Activated B cell treated with CpG ODN at 0.5 μM for 24 hours (primary cell): ENCODE data around the gene CSNK1G2. TPM values are rescaled to one million over a fixed set of nuclear protein-coding genes. Genes with fewer than 3 reads are reported as not detected.
A peak's percentile ranks its signal among the peaks of the same experiment; 100 is the strongest.

Experiments
- ATAC-seq: fragments of 200-7000 bp; cut with Tn5 transposase; one replicate; pipeline ENCODE4 v1.10.0; 2021; ENCODE audit warnings: low read depth, mild to moderate bottlenecking, moderate library complexity
- CTCF ChIA-PET: fragments of 350-600 bp; sonication (Branson Sonifier 250); formaldehyde crosslinking; loops from one replicate; lab custom pipeline; 2021; ENCODE audit warnings: antibody characterized with exemption; lab: Charles Lee
- POLR2A ChIA-PET: fragments of 350-600 bp; sonication (Branson Sonifier 250); formaldehyde crosslinking; loops from one replicate; lab custom pipeline; 2021; ENCODE audit warnings: antibody characterized with exemption; lab: Charles Lee
- DNase-seq: peaks from one replicate; pipeline ENCODE4 v3.0.0; 2022
- H3K27ac Mint-ChIP-seq: one replicate; pipeline ENCODE4 v1.8.0; 2020; ENCODE audit warnings: mixed read lengths
- H3K27me3 Mint-ChIP-seq: one replicate; pipeline ENCODE4 v1.8.0; 2021; ENCODE audit warnings: mixed read lengths
- H3K36me3 Mint-ChIP-seq: one replicate; pipeline ENCODE4 v1.8.0; 2021; ENCODE audit warnings: low read depth, mixed read lengths
- H3K4me1 Mint-ChIP-seq: one replicate; pipeline ENCODE4 v1.8.0; 2021; ENCODE audit warnings: mixed read lengths
- H3K4me3 Mint-ChIP-seq: one replicate; pipeline ENCODE4 v1.8.0; 2020; ENCODE audit warnings: mild to moderate bottlenecking, mixed read lengths
- H3K9me3 Mint-ChIP-seq: one replicate; pipeline ENCODE4 v1.8.0; 2020; ENCODE audit warnings: mixed read lengths
- intact Hi-C: fragments of 100-400 bp; cut with micrococcal nuclease; formaldehyde crosslinking; loops from one replicate; pipeline ENCODE4 v1.15.1; 2024
- total RNA-seq: library from RNA; stranded (reverse); gene quantifications from 2 replicates; pipeline ENCODE4 v1.2.3, GENCODE V29; 2022
- TF ChIP-seq, protein P1 (sequence below): fragments of 200-600 bp; IDR thresholded peaks from one replicate; pipeline ENCODE4 v1.8.0; 2022; ENCODE audit warnings: antibody characterized with exemption, mild to moderate bottlenecking

Gene CSNK1G2
- total RNA-seq, 1 donor from 2014 or later = 89.1 TPM

DNA sequence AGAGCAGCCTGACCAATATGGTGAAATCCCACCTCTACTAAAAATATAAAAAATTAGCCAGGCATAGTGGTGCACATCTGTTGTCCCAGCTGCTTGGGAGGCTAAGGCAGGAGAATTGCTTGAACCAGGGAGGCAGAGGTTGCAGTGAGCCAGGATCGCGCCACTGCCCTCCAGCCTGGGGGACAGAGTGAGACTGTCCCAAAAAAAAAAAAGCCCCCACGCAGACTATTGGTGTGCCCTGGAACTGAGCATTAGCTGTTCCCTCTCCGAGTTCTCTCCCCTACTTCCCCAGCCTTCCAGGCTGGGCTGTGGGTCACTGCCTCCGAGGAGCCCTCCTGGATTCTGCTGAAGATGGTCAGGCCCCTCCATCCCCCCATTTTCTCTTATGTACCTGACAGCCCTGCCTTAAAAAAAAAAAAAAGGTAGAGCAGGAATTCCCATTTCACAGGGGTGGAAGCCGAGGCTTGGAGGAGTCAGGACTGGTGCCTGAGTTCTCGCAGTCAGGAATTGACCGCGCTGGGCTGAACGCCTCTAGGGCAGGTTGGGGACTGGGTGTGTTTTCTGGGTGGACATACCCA is 33.9 kb upstream of the CSNK1G2 start:
- Mint-ChIP-seq H3K4me1 (peaks cover 61% of the 10 kb centered on the region), H3K27ac (no peak overlapping the region), H3K36me3 (peaks cover 6% of the 10 kb centered on the region), H3K27me3 (no peaks in the 10 kb centered on the region), H3K4me3 (peak overlapping the region; percentile 48), H3K9me3 (no peaks in the 10 kb centered on the region)
- TF ChIP-seq, protein P1, sequence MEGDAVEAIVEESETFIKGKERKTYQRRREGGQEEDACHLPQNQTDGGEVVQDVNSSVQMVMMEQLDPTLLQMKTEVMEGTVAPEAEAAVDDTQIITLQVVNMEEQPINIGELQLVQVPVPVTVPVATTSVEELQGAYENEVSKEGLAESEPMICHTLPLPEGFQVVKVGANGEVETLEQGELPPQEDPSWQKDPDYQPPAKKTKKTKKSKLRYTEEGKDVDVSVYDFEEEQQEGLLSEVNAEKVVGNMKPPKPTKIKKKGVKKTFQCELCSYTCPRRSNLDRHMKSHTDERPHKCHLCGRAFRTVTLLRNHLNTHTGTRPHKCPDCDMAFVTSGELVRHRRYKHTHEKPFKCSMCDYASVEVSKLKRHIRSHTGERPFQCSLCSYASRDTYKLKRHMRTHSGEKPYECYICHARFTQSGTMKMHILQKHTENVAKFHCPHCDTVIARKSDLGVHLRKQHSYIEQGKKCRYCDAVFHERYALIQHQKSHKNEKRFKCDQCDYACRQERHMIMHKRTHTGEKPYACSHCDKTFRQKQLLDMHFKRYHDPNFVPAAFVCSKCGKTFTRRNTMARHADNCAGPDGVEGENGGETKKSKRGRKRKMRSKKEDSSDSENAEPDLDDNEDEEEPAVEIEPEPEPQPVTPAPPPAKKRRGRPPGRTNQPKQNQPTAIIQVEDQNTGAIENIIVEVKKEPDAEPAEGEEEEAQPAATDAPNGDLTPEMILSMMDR = no peak
- intact Hi-C loops = no loop called here
- ATAC-seq = no peak
- POLR2A ChIA-PET = interaction anchor here (0.7 to 1.2 kb wide), 2 partner anchors 32 to 425 kb away, joined by 4 to 8 read pairs; no protein-coding TSS in a partner anchor
- CTCF ChIA-PET = no interaction called here
- no peak for DNase-seq

GRCh38 chr19:1907563-1908363 is 33.2 kb upstream of the CSNK1G2 start:
- DNase-seq (no peak), ATAC-seq (no peak)
- peaks cover 7% of the 10 kb centered on the region for H3K36me3 Mint-ChIP-seq
- no peak overlapping the region for H3K4me3 Mint-ChIP-seq
- no peaks in the 10 kb centered on the region for H3K9me3 Mint-ChIP-seq
- TF ChIP-seq, protein P1 = no peak
- H3K4me1 Mint-ChIP-seq = peaks cover 60% of the 10 kb centered on the region
- intact Hi-C loops = no loop called here
- ChIA-PET POLR2A (interaction anchor here (0.6 to 1.4 kb wide), 3 partner anchors 10 to 754 kb away, joined by 4 to 9 read pairs (median 8); no protein-coding TSS in a partner anchor), CTCF (no interaction called here)
- no peaks in the 10 kb centered on the region for H3K27me3 Mint-ChIP-seq
- no peak overlapping the region for H3K27ac Mint-ChIP-seq

DNA sequence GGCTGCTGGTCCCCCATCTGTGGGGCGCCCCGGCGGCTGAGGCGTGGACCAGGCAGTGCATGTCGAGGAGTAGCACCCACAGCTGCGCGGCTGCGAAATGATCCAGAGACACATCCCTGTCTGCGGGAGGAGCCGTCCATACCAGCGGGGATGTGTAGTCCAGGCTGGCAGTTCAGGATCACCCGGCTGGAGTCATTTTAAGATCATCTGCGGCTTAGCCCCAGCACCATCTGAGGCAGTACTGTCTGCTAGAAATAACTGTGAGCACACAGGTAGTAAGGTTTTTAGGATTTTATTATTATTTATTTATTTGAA is 32.7 kb upstream of the CSNK1G2 start:
- POLR2A ChIA-PET = interaction anchor here (1.4 kb wide), 1 partner anchor 11 kb away, joined by 4 read pairs; no protein-coding TSS in a partner anchor
- no peak overlapping the region for H3K27ac Mint-ChIP-seq

GRCh38 chr19:1909761-1910080 is 31.3 kb upstream of the CSNK1G2 start:
- H3K27ac Mint-ChIP-seq = no peak overlapping the region
- POLR2A ChIA-PET = interaction anchor here (1.0 kb wide), 1 partner anchor 10 kb away, joined by 6 read pairs; no protein-coding TSS in a partner anchor
- intact Hi-C loops = no loop called here
- TF ChIP-seq, protein P1 = no peak
- CTCF ChIA-PET = no interaction called here
- ATAC-seq (no peak), DNase-seq (no peak)
- H3K9me3 Mint-ChIP-seq = no peaks in the 10 kb centered on the region
- H3K4me3 Mint-ChIP-seq = no peak overlapping the region
- H3K4me1 Mint-ChIP-seq = peaks cover 41% of the 10 kb centered on the region
- H3K36me3 Mint-ChIP-seq = peaks cover 14% of the 10 kb centered on the region
- H3K27me3 Mint-ChIP-seq = no peaks in the 10 kb centered on the region

More for the DNA sequence above, 32.7 kb upstream of the CSNK1G2 start:
- H3K9me3 Mint-ChIP-seq = no peaks in the 10 kb centered on the region
- intact Hi-C loops = no loop called here
- peaks cover 12% of the 10 kb centered on the region for H3K36me3 Mint-ChIP-seq
- CTCF ChIA-PET = no interaction called here
- TF ChIP-seq, protein P1 = no peak
- H3K27me3 Mint-ChIP-seq = no peaks in the 10 kb centered on the region
- ATAC-seq = no peak
- peaks cover 54% of the 10 kb centered on the region for H3K4me1 Mint-ChIP-seq
- no peak overlapping the region for H3K4me3 Mint-ChIP-seq
- DNase-seq = no peak

DNA sequence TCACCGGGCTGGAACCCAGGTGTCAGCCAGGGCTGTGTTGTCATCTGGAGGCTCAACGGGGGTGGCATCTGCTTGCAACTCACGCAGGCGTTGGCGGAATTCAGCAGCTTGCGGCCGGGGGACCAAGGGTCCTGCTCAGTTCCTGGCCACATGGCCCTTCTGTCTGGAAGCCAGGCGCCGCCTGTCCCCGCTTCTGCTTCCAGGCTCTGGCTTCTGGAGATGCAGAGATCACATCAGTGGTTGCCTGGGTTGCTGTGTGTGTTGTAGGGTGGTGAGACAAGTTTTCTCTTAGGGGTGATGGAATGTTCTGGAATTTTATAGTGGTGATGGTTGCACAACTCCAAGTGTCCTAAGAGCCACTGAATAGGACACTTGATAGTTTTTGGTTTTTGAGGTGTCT is 30.8 kb upstream of the CSNK1G2 start:
- ATAC-seq (no peak), DNase-seq (no peak)
- Mint-ChIP-seq H3K27ac (peak overlapping the region; percentile 42), H3K4me3 (no peak overlapping the region), H3K9me3 (no peaks in the 10 kb centered on the region), H3K36me3 (peaks cover 16% of the 10 kb centered on the region), H3K27me3 (no peaks in the 10 kb centered on the region), H3K4me1 (peaks cover 36% of the 10 kb centered on the region)
- ChIA-PET POLR2A (interaction anchor here (0.7 to 1.0 kb wide), 2 partner anchors 11 to 13 kb away, joined by 6 read pairs; no protein-coding TSS in a partner anchor), CTCF (no interaction called here)
- intact Hi-C loops = no loop called here
- TF ChIP-seq, protein P1 = no peak
